ENCODE data around the gene C1RL.

- TF ChIP-seq EZH2 (IDR thresholded peaks at IDR 0.05; ENCODE audit: borderline replicate concordance, low read depth, low read length, severe bottlenecking) = no peak
- TF ChIP-seq CTCF (IDR thresholded peaks at IDR 0.05; ENCODE audit: borderline replicate concordance, extremely low read depth, low read length, poor library complexity, severe bottlenecking) = no peak
Measured at GRCh38 chr12:7067096-7067495, 41.9 kb downstream of the C1RL start.

Data from DND-41 (cell line).